GM18870 (cell line): ENCODE measurements around the gene PPME1.

ENCODE experiments used
- ATAC-seq: cut with Tn5 transposase; IDR thresholded peaks from one replicate; pipeline ENCODE4 v1.9.1; 2021; ENCODE audit warnings: moderate library complexity; ENCODE audit not compliant: unreplicated experiment

Gene PPME1

GRCh38 chr11:74278103-74278502 lies 107.0 kb downstream of the PPME1 start:
- ATAC-seq, result no peak

- ATAC-seq, result no peak
Measured at GRCh38 chr11:74278721-74279161, 107.7 kb downstream of the PPME1 start.

DNA sequence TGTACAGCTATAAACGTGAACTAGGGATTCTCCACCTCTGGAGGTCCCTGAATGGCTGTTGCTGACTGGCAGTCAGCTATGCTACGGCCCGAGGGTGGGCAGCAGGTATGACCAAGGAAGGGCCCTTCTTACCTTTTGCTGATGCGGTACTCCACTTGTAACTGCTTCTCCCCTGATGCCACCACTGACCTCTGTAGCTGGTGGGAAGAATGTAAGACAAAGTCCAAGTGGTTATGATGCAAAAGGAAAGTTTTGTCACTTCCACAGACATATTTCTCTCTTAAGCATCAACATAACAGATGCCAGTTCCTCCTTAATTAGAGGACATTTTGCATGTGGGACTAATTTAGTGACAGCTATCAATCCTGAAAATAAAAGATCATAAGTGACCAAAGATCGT lies 108.2 kb downstream of the PPME1 start:
- no peak for ATAC-seq

DNA sequence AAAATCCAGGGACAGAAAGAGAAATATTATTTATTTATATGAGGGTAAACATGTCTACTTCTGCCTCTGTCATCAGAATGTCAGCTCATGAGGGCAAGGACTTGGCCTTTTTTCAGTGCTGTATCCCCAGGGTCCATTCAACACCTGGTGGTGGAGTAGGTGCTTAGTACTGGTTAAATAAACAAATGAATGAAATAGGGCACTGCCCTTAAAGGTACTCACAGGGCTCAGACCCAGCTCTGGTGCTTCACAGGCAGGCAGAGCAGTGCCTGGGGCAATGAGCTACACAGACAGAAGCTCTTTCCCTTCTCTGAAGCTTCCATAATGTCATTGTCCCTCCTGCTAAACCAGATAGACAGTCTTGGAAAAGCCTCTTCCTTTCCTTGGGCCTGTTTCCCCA lies 109.4 kb downstream of the PPME1 start:
- ATAC-seq, result no peak

DNA sequence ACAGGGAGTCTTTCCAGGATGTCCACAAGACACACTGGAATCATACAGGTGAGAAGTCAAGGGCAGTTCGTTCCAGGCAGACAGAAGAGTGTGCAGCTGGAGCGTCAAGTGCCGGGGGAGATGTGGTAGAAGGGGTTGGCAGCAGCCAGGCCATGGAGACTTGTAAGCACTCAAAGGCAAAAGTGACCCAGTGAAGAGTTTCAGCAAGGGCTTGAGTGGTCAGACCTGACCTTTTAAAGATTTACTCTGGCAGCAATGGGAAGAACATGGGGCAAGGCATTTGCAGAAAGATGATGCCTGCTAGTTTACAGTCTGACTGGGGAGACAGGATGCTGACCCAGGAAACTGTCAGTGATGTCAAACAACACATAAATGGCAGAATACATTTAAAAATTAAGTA lies 111.3 kb downstream of the PPME1 start:
- ATAC-seq, result no peak

DNA sequence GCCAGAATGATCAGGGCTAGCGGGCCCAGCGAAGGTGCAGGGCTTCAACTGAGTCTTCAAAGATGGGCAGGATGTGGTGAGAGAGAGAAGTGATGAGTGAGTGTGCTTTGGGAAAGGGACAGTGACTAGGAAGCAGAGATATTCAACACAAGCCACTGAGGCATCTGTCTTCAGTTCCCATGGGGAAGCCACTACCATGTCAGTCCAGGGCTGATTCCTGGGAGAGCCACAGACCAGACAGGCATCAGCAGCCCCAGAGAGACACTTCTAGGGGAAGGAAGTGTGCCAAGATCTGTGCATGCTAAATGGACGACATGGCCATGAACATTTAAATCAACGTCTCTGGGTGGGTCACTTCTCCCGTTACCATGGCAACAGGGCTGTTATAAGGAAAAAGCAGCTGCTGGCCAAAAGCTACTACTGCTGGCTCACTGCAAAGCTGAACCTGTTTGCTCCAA lies 111.9 kb downstream of the PPME1 start:
- ATAC-seq, result no peak

DNA sequence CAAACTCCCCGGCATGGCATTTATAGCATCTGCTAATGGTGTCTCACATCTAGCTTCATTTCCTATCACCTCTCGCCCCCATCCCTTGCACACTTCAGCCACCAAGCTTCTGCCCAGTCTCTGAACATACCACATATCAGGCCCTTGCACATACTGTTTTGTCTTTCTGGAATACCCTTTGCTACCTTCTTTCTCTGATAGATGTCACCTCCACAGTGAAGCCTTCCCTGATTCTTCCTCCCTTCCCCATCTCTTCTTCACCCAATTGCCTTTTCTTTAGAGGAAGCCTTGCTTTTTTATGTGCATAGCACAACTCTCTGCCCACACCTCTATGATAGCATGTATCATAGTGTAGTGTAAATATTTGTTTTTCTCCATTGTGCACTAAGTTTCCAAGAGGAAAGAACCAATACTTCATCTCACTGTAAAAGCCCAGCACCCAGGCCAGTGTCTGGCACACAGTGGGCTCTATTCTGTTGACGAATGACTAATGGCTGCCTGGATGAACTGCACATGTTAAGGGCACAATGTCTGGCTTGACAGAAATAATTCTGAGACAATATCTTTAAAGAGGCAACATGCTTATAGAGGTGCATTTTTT lies 112.6 kb downstream of the PPME1 start:
- ATAC-seq, result no peak

DNA sequence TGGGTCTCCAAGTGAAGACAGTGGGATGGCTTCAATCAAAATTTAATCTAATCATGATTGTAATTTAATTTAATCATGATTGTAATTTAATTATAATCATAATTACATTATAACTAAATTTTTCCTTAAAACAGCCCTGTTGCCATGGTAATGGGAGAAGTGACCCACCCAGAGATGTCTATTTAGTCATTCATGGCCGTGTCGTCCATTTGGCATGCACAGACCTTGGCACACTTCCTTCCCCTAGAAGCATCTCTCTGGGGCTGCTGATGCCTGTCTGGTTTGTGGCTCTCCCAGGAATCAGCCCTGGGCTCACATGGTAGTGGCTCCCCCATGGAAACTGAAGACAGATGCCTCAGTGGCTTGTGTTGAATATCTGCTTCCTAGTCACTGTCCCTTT lies 113.4 kb downstream of the PPME1 start:
- ATAC-seq, result no peak

GRCh38 chr11:74288161-74288560 lies 117.1 kb downstream of the PPME1 start:
- ATAC-seq, result no peak

DNA sequence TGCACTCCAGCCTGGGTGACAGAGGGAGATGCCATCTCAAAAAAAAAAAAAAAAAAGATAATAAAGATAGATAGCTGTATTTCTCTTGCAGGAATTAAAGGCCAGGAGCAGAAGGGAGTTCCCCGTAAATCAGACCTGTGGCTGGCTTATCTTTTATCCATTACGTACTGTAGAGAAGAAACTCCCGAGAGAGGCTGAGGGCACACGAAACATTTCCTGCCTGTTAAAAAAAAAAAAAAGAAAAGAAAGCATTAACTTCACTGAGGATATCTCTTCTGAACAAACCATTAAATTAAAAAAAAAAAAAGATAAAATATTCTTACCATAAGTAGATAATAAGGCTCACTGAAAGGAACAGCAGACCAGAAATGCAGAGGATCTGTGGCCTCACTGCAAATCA lies 117.8 kb downstream of the PPME1 start:
- no peak for ATAC-seq

- no peak for ATAC-seq
Measured at GRCh38 chr11:74297484-74297883, 126.4 kb downstream of the PPME1 start.

DNA sequence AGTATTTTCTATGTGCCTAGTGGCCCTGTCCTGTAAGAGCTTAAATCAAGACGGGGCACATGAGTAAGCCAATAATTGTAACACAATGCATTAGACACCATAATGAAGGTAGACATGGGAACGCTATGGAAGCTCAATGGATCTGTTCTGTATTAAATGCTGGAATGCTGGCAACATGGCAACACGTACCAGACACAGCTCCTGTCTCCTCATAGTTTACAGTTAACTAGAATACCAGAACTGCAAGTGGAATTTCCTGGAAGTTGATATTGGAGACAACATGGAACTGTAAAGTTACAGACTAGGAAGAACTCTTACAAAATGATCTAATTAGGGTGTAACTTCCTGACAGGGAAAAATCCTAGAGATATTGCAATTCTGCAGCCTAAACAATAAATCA lies 127.9 kb downstream of the PPME1 start:
- no peak for ATAC-seq
